HG02610 (cell line): ENCODE results near the gene LCOR.

ENCODE experiments used
- ATAC-seq: cut with Tn5 transposase; IDR thresholded peaks from one replicate; pipeline ENCODE4 v1.9.1; 2021; ENCODE audit warnings: mild to moderate bottlenecking, moderate library complexity; ENCODE audit not compliant: unreplicated experiment

The LCOR gene

GRCh38 chr10:96984541-96985131 lies 152.5 kb downstream of the LCOR start:
- ATAC-seq = peak; percentile 91

- ATAC-seq = no peak
Measured at GRCh38 chr10:96986200-96986856, 154.2 kb downstream of the LCOR start.

- no peak for ATAC-seq
Measured at GRCh38 chr10:96987141-96987841, 155.2 kb downstream of the LCOR start.

GRCh38 chr10:96987842-96988175 lies 155.7 kb downstream of the LCOR start:
- no peak for ATAC-seq

- ATAC-seq = no peak
Measured at GRCh38 chr10:96988426-96988825, 156.3 kb downstream of the LCOR start.

GRCh38 chr10:96991313-96991841 lies 159.3 kb downstream of the LCOR start:
- peak; percentile 58 for ATAC-seq

GRCh38 chr10:96992721-96993120 lies 160.6 kb downstream of the LCOR start:
- peak; percentile 74 for ATAC-seq

GRCh38 chr10:96995851-96996250 lies 163.8 kb downstream of the LCOR start:
- no peak for ATAC-seq

GRCh38 chr10:96996275-96996965 lies 164.3 kb downstream of the LCOR start:
- ATAC-seq = no peak

- ATAC-seq = no peak
Measured at GRCh38 chr10:96998329-96998888, 166.3 kb downstream of the LCOR start.

GRCh38 chr10:96999337-96999736 lies 167.2 kb downstream of the LCOR start:
- ATAC-seq = no peak

GRCh38 chr10:96999987-97000386 lies 167.9 kb downstream of the LCOR start:
- ATAC-seq = no peak

GRCh38 chr10:97000487-97001182 lies 168.5 kb downstream of the LCOR start:
- ATAC-seq = no peak

- no peak for ATAC-seq
Measured at GRCh38 chr10:97001183-97001991, 169.3 kb downstream of the LCOR start.

- no peak for ATAC-seq
Measured at GRCh38 chr10:97002670-97003069, 170.6 kb downstream of the LCOR start.

- ATAC-seq = no peak
Measured at GRCh38 chr10:97003151-97003803, 171.2 kb downstream of the LCOR start.

- no peak for ATAC-seq
Measured at GRCh38 chr10:97003804-97004201, 171.7 kb downstream of the LCOR start.

- no peak for ATAC-seq
Measured at GRCh38 chr10:97004591-97004990, 172.5 kb downstream of the LCOR start.

- no peak for ATAC-seq
Measured at GRCh38 chr10:97005349-97005748, 173.3 kb downstream of the LCOR start.
